GM12874 (cell line): ENCODE results near the gene AKAP13.

ENCODE experiments used
- CTCF ChIP-seq: IDR thresholded peaks from 2 replicates; pipeline ENCODE4 v1.5.1; 2011; ENCODE audit warnings: low read depth, mild to moderate bottlenecking, control low read depth, low read length, moderate library complexity; ENCODE audit not compliant: insufficient read depth

Gene AKAP13

DNA sequence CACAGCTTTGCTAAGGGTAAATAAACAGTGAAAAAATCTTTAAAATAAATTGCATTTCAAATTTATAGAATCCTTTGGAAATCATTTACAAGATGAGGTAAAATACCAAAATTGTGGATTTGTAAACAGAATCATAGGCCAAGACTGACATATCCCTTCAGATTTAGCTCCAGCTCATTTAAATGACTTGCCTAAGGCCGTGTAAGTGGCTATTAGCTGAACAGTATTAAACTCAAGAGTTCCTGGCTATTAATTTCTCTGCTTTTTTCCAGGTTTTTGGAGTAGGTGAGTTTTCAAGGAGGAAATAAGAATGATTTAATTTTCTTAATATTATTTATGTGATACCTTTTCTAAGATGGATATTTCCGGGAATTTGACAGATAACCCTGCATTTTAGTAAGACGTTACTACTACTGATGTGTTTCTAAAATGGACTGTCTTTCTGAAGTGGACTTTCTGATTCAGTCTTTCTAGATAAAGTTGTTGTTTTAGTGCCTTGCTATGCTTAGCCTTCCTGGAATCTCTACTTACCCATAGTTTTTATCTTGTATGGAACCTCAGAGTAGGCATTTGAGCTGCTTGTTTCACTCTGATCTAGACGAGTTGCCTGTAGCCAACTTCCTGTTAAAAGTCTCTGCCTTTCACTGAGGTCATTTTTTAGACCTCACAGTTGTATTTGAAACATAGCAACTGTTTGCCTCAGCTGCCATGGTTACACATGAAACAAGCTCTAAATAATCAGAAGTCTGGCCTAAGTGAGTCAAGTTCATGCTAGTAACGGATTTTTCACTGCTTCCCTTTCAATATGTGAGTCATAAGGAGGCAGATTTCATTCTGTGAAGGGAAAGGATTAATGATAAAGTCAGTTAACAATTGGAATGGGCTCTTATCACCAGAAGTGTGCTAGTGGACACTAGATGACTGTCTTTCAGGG lies 287.4 kb downstream of the AKAP13 start:
- TF ChIP-seq CTCF, result no peak

GRCh38 chr15:85671156-85671555 lies 290.8 kb downstream of the AKAP13 start:
- no peak for TF ChIP-seq CTCF

- TF ChIP-seq CTCF, result no peak
These were observed 292.1 kb downstream of the AKAP13 start for GRCh38 chr15:85672332-85673084.

DNA sequence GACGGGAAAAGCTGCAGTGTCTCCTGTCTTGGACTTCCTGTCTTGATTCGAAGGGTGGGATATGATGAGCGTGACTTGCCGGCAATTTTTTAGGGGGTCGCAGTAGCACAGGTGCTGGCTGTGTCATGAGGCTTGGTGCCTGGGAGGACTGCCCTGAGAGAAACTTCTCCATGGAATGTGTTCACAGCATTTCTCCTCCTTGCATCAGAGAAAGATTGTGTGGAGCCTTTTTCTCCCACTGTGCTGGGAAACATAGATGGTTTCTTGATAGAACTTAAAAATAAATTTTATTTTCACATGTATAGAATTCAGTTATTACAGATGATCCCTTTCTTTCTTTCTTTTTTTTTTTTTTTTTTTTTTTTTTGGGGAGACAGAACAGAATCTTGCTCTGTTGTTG lies 292.9 kb downstream of the AKAP13 start:
- no peak for TF ChIP-seq CTCF

DNA sequence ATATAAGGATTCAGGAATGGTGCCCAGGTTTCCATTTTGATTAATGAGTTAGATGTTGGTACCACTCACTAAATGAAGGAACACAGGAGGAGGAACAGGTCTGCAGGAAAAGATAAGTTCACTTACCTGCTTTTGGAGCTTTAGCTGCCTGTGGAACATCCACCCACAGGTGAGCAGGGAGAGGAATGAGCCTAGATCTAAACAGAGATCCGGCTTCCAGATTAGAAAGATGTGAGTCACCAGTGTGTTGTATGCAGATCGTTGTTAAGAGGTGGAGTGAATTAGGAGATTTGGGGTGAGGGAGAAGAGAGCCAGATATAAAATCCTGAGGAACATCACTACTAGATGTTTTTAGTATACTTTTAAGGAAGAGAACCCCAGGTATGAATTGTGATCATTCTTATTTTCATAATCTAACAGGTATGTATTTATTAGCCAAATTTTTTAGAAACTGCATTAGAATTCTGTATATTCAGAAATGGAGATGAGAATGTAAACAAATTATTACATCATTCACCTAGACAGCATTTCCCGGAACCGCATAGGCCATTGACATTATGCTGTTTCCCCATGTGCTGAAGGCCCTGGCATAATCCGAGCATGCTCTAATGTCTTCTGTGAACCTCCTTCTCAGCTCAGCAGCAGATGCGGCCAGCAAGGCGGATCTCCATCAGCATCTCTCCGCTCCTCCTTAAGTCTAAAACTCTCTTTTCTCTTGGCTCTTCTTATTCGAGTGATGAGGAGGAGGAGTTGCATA lies 296.1 kb downstream of the AKAP13 start:
- TF ChIP-seq CTCF, result no peak

GRCh38 chr15:85679231-85679630 lies 298.8 kb downstream of the AKAP13 start:
- no peak for TF ChIP-seq CTCF

DNA sequence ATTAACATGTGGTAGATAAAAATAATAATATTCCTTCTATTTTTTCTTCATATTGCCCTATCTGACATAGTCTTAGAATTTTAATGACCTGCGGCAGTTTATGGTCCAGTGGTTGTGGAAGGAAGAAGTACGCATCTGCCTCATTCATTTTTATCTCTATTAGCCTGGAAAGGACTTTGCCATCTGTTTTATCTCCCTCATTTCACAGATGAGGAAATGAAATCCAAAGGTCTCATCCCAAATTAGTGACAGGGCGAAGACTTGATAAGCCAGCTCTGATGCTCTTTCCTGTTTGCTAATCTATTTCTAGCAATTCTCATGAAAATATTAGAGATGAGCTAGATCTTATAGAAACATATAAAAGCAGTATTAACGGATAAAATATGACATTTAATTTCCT lies 301.0 kb downstream of the AKAP13 start:
- no peak for TF ChIP-seq CTCF
